CMK (cell line): Measurements from ENCODE around the gene PPHLN1.

Source experiments
- DNase-seq: peaks from one replicate; pipeline ENCODE4 v3.0.0-alpha.2; 2010; ENCODE audit warnings: low read depth

PPHLN1 gene

GRCh38 chr12:42482748-42483520, 157.0 kb downstream of the PPHLN1 start:
- no peak for DNase-seq

GRCh38 chr12:42483521-42483790, 157.5 kb downstream of the PPHLN1 start:
- no peak for DNase-seq

GRCh38 chr12:42484996-42485395, 159.0 kb downstream of the PPHLN1 start:
- DNase-seq = no peak

GRCh38 chr12:42485823-42486222, 159.9 kb downstream of the PPHLN1 start:
- no peak for DNase-seq

DNA sequence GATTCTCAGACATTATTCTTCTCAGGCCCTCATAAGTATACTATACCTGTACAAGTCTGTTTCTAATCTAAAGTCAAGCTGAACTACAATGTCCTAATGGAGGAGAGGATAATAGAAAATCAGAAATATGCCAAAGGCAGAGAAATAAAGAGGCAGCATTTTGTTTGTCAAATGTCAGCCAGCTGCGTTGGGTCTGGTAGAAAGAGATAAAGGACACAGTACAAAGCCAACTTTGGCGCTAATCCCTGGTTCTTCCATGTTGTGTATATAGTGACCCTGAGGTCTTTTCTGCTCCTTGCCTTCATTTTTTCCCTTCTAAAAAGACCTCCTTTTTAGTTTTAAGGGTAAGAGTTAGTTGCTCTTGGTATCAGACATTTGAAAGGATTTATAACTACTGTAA, 160.4 kb downstream of the PPHLN1 start:
- DNase-seq = no peak

- no peak for DNase-seq
These were observed 164.4 kb downstream of the PPHLN1 start for GRCh38 chr12:42490261-42490842.
